GM19240 (cell line): Measurements from ENCODE around the gene CHCT1.
"Not testable (repeated sequence)": the region's sequence is repeated elsewhere in the genome, so short reads cannot be mapped to it uniquely, and the experiment has no call there.

Experiments
- DNase-seq: peaks from one replicate; pipeline ENCODE4 v3.0.0; 2011; ENCODE audit warnings: low spot score; ENCODE audit not compliant: insufficient read length

The CHCT1 gene

DNA sequence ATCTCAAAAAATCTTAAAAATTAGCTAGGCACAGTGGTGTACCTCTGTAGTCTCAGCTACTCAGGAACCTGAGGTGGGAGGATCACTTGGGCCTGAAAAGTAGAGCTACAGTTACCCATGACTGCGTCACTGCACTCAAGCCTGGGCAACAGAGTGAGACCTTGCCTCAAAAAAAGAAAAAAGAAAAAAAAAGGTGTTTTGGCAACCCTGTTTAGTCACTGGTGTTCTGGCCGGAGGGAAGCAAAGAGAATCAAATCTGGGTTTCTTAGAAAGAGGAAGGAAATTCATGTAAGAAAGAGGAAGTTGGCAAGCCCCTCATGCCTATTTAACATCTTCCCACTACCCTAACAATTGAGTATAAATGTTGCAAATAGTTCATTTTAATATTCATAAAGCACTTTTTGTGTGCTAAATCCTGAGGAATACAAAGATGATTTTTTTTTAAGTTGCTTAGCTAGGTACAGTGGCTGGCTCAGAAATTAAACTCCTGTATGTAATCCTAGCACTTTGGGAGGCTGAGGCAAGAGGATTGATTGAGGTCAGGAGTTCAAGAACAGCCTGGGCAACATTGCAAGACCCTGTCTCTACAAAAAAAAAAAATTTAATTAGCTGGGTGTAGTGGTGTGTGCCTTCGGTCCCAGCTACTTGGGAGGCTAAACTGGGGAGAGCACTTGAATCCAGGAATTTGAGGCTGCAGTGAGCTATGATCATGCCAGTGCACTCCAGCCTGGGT is 23.9 kb upstream of the CHCT1 start:
- DNase-seq, result no peak

DNA sequence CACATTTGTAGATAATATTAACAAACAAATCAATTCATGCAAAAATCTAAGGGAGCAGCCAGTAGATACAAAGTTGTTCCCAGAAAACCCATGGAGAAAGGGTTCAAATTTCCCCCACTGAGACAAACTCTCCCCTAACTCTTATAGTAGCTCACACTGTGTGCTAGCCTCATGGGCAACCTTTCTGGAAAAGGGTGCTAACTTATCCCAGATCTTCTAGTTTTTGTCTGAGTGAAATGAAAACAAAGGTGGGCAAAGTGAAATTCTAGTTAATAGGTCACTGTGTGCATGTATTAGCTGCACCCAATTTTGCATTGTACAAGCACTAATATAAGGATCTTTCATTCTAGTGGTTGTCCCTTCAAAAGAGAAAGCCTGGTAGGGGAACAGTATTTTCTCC is 20.5 kb upstream of the CHCT1 start:
- no peak for DNase-seq

DNA sequence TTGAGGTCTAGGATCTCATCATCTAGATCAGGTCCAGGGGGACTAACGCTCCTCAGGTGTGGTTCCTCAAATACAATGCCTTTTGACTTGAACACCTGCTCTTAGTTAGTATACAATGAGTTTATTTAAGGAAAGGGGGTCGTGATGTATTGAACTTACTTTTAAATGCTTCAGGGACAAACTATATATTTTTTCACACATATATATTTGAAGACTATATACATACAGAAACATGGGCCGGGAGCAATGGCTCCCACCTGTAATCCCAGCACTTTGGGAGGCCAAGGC is 18.8 kb upstream of the CHCT1 start:
- no peak for DNase-seq

DNA sequence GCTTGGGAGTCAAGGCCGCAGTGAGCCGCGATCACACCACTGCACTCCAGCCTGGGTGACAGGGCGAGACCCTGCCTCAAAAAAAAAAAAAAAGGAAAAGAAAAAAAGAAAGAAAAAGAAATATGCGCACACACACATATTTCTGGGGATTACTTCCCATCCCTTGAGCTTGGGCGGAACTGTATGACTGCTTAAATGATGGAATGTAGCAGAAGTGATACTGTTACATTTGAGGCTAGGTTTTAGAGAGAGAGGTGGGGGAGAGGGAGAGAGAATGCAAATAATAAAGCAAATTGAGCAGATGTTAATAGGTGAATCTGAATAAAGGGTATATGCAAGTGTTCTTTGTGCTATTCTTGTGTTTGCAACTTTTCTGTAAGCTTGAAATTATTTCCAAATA is 18.3 kb upstream of the CHCT1 start:
- no peak for DNase-seq

DNA sequence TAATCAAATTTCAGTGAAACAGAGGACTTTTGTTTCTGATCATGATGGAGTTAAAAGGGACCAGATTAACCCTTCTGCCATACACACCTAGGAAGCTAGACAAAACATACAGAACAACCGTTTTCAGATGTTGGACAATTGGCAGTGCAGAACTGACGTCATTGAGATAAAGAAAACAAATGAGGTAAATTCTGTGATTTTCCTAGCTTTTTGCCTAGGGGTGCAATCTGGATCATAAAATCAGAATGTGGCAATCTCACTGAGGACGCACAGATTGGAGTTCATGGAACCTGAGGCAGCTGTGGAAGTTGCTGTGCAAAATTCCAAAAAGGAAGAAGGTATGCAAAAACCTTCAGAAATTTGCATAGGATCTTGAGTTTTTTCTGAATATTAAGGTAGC is 15.4 kb upstream of the CHCT1 start:
- DNase-seq, result no peak

DNA sequence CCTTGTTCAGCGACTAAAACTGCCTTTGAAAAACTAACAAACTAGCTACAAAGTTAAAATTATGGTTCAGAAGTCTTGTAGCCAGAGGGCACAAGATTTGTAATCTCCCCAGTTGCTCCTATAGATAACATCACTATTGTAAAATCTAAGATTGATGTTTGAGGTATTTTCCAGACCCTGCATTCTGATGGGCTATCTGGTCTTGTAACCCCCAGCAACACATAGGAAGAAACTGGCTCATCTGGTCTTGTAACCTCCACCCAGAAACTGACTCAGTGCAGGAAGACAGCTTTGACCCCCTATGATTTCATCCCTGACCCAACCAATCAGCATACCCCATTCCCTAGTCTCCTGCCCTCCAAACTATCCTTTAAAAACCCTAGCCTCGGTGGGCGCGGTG is 12.3 kb upstream of the CHCT1 start:
- no peak for DNase-seq

DNA sequence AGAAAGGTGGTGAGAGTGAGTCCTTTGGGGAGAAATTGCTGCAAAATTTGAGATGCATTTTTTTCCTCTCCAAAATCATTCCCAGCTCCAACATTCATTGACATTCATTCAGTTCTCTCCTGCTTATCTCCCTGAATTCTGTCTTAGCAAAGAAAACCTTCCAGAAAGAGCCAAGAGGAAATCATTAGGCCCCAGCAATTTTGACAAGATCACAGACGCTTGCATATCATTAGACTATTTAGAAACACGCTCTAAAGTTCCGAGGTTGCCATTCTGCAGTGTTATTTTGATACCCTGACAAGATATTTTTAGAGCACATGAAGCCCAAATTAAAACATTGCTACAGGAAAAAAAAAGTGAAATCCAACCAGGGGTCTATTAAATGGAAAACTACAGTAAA is 9.6 kb upstream of the CHCT1 start:
- no peak for DNase-seq

DNA sequence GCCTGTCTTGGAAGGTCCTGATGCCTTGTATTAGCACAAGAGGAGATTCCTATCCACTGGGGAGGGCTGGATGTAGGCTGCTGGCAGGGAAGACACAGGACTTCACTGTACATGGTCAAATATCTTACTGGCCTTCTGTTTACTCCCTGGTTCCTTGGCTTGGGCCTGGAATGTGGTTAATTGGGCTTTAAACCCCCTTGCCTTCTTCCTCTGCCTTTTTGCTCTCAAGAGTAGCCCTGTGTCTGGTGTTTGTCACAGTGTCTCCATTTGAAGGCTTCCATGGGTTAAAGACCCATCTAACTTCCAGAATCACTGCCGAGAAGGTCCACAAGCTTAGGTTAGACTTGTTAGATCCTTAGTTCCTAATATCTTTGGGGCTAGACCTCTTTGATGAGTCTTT is 7.1 kb upstream of the CHCT1 start:
- DNase-seq, result no peak

DNA sequence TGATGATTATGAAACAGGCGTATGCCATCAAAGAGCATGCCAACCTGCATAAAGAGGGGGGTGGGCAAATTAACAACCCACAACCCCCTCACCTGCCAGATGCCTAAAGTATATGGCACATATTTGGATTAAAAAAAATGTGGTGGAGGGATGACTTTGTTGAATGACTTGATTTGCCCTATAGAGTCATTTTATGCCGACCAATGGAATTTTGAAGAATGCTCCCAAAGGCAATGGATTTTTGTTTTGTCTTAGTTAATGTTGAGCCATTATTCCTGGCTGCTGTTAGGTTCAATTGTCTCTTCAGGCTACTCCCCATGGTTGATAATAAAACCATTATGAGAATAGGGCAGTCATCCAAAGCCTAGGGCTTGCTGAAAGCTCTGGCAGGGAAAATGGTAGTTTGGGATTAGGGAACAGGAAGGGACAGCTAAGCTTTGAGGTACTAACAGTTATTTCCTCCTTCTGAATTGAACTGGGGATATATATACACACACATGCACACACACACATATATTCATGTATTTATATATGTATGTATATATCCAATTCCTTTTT is 5.8 kb upstream of the CHCT1 start:
- no peak for DNase-seq

DNA sequence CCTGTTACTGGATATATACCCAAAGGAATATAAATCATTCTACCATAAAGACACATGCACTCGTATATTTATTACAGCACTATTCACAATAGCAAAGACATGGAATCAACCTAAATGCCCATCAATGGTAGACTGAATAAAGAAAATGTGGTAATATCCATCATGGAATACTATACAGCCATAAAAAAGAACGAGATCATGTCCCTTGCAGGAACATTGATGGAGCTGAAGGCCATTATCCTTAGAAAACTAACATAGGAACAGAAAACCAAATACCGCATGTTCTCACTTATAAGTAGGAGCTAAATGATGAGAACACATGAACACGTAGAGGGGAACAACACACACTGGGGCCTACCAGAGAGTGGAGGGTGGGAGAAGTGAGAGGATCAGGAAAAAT is 3.3 kb upstream of the CHCT1 start:
- not testable (repeated sequence) for DNase-seq

DNA sequence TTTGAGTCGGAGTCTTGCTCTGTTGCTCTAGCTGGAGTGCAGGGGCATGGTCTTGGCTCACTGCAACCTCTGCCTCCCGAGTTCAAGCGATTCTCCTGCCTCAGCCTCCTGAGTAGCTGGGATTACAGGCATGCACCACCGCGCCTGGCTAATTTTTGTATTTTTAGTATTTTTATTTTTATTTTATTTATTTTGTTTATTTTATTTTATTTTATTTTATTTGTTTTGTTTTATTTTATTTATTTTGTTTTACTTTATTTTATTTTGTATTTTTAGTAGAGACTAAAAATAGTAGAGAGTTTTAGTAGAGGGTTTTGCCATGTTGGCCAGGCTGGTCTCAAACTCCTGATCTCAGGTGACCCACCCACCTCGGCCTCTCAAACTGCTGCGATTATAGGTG is 2.4 kb upstream of the CHCT1 start:
- DNase-seq, result not testable (repeated sequence)

DNA sequence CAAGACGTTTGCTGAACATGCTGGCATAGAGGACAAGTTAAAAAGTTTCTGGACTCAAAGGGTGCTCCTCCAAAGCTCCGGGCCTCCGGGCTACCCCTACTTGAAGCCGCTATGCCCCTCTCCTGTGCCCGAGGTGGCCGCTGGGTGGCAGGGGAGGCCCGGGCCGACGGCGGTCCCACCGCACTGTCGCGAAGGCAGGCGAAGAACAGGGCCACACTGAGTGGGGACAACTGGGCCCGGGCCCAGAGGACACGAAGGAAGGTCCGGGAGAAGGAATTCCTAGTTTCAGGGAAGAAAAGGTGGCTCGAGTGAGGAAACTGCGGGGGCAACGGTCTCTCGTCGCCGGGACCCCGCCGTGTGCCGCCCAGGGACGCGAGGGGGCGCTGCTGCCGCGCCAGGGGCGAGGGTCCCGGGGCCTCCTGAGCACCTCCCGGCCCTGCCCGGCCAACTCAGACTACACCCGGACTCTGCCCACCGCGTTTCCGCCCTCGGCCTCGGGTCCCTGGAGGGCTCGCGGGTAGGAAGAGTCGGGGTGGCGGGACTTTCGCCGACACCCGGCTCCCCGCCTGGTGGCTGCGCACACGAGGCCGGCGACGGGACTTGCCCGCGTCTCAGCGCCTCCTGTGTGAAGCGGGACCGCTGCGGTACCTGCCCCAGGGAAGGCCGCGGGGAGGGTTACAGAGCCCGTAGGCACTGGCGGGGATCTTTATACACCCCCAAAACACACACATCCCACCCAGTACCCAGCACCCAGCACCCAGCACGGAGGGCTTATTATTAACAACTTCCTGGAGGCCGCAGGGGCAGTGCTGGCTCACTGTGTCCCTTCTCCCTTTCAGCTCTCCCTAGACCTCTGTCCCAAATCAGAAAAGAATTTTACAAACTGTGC is 772 bp upstream of the CHCT1 start:
- DNase-seq, result peak; percentile 61

DNA sequence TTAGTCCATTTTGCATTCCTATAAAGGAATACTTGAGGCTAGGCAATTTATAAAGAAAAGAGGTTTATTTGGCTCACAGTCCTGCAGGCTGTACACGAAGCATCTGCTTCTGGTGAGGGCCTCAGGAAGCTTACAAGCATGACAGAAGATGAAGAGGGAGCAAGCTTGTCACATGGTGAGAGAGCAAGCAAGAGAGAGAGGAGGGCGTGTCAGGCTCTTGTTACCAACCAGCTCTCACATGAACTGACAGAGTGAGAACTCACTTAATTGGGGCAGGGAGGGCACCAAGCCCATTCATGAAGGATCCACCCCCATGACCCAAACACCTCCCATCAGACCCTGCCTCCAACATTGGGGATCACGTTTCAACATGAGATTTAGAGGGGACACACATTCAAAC is 1.6 kb downstream of the CHCT1 start:
- DNase-seq, result no peak

DNA sequence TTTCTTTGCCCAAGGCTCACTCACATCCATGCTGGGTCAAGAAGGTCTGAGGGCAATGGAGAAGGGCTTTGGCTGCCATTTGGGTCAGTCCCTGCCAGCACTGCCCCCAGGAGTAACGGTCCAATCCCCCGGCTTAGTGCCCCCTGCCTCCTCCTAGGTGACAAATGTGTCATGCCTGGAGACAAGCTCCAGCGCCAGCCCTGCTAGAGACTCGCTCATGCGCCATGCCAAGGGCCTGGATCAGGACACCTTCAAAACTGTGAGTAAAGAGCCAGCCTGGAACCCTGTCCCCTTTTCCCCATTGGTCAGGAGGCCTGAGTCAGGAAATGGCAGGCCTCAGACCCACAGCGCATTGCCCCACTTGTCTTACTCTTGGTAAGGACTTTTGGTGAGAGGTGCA is 3.3 kb downstream of the CHCT1 start:
- DNase-seq, result no peak

DNA sequence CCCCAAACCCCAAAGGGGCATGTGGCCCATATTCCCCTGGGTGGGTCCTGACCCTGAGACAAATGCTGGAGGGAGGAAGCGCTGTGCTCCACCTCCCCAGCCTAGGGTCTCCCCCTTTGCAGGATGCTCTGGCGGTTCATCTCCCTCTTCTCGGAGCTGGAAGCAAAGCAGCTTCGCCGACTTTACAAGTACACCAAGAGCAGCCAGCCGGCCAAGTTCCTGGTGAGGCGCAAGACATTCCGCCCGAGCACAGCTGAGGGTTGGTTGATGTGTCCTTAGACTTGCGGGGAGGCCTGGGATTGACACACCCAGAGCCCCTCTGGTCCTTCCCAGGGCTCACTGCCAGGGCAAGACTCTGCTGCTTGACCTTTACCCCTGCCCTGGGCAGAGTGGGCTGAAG is 4.3 kb downstream of the CHCT1 start:
- DNase-seq, result no peak

DNA sequence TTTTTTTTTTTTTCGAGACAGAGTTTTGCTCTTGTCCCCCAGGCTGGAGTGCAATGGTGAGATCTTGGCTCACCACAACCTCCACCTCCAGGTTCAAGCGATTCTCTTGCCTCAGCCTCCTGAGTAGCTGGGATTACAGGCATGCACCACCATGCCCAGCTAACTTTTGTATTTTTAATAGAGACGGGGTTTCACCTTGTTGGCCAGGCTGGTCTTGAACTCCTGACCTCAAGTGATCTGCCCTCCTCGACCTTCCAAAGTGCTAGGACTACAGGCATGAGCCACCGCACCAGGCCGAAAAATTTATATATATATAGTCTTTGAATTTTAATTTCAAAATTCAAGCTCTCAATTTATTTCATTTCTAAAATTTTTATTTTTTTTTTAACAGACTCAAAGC is 6.2 kb downstream of the CHCT1 start:
- not testable (repeated sequence) for DNase-seq

DNA sequence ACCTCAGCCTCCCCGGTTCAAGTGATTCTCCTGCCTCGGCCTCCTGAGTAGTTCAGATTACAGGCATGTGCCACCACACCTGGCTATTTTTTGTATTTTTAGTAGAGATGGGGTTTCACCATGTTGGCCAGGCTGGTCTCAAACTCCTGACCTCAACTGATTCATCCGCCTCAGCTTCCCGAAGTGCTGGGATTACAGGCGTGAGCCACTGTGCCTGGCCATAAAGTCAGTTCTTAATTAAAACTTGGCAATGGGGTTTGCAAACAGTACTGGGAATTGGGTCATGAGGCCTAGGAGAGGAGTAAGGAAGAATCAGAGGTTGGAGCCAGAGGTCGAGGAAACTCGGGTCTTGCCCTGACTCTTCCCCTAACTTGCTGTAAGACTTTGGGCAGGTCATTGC is 8.3 kb downstream of the CHCT1 start:
- not testable (repeated sequence) for DNase-seq

DNA sequence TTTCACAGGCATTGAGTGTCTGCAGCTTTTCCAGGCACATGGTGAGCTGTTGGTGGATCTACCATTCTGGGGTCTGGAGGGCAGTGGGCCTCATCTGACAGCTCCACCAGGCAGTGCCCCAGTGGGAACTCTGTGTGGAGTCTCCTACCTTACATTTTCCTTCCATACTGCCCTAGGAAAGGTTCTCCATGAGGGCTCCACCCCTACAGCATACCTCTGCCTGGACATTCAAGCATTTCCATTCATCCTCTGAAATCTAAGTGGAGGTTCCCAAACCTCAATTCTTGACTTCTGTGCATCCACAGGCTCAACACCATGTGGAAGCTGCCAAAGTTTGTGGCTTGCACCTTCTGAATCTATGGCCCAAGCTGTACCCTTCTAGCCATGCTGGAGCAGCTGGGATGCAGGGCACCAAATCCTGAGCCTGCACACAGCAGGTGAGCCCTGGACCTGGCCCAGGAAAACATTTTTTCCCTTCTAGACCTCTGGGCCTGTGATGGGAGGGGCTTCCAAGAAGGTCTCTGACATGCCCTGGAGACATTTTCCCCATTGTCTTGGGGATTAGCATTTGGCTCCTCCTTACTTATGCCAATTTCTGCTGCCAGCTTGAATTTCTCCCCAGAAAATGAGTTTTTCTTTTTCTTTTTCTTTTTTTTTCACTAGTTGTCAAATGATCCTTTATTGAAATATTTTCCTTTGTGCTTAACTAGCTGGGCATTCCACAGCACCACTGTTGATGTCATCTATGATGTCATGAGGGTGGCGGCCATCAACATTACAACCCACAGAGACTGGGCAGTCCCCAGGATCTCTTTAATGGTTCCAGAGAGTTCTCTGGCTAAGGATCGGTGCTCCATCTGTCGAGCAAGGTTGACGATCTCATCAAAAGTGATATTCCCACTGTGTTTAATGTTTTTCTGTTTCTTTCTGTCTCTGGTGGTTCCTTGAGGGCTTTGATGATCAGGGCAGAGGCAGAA is 11.0 kb downstream of the CHCT1 start:
- not testable (repeated sequence) for DNase-seq

DNA sequence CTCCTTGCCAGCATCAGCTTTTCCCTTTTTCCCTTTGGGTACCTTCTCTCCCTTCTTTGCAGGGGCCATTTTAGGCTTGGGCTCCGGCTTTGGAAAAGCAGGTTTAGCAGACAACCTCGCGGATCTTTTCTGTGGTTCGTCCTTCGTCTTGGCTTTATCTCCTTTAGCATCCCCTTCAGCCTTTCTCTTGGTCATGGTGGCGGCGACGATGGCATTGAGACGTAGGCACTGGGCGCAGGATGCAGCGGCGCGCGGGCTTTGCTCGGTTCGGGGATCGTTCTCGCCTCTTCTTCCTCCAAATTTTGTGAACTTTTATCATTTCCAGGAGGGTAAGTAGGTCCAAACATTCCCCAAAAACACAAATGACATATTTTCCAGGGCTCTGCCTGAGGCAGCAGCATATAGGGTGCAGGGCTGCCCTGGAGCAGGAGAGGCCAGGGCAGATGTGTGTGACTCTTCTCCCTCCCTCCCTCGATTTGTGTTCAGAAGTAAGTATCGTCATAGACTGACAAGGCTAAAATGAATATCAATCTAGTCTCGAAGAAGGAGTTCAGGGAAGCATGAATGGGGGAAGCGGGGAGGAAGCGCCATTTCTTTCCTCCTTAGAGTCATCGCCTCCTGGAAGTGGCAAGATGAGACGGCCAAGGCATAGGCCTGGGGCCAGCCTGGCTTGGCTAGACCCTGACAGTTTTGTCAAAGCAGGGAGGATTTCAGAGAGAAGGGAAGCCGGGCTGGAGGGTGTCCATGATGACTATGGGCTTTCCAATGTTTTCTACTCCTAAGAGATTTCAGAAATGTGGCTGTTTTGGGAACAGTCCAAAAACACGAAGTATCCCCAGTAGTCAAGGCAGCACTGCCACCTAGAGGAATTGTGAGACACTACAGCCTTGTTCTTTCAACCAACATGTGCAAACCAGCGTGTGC is 13.2 kb downstream of the CHCT1 start:
- DNase-seq, result peak; percentile 25

DNA sequence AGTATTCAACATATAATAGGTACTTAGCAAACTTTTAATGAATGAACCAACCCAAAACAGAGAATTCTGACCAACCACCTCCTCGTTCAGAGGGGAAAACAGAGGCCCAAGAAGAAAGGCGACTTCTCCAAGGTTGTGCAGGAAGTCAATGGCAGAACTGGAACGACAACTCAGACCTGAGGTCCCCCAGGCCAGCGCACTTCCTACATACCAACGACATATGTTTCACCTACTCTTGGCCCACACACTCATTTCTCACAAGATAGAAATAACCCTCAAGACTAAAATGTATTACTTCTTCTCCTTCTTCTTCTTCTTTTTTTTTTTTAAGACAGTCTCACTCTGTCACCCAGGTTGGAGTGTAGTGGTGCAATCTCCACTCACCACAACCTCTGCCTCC is 14.4 kb downstream of the CHCT1 start:
- DNase-seq, result no peak
